NCI-H146 (cell line): Measurements from ENCODE around the gene NOC4L.

ENCODE experiments used
- DNase-seq: peaks from one replicate; lab custom pipeline; 2025; lab: John Stamatoyannopoulos, UW

The NOC4L gene

GRCh38 chr12:132170094-132170636, 25.9 kb downstream of the NOC4L start:
- DNase-seq: no peak

GRCh38 chr12:132170637-132171292, 26.5 kb downstream of the NOC4L start:
- no peak for DNase-seq

- DNase-seq: peak; percentile 15
Measured at GRCh38 chr12:132171293-132171967, 27.2 kb downstream of the NOC4L start.

GRCh38 chr12:132171968-132172521, 27.8 kb downstream of the NOC4L start:
- no peak for DNase-seq

GRCh38 chr12:132172619-132173018, 28.4 kb downstream of the NOC4L start:
- DNase-seq: no peak

GRCh38 chr12:132173135-132174014, 29.1 kb downstream of the NOC4L start:
- no peak for DNase-seq

- no peak for DNase-seq
Measured at GRCh38 chr12:132174015-132174838, 30.0 kb downstream of the NOC4L start.

- no peak for DNase-seq
Measured at GRCh38 chr12:132174839-132175490, 30.7 kb downstream of the NOC4L start.

- no peak for DNase-seq
Measured at GRCh38 chr12:132175496-132176384, 31.5 kb downstream of the NOC4L start.

GRCh38 chr12:132176385-132176919, 32.2 kb downstream of the NOC4L start:
- DNase-seq: no peak

- DNase-seq: no peak
Measured at GRCh38 chr12:132176920-132177551, 32.8 kb downstream of the NOC4L start.

GRCh38 chr12:132178316-132178715, 34.1 kb downstream of the NOC4L start:
- DNase-seq: no peak

GRCh38 chr12:132178801-132179401, 34.6 kb downstream of the NOC4L start:
- peak; percentile 15 for DNase-seq

GRCh38 chr12:132179431-132180362, 35.4 kb downstream of the NOC4L start:
- no peak for DNase-seq

- DNase-seq: no peak
Measured at GRCh38 chr12:132180648-132181546, 36.6 kb downstream of the NOC4L start.

- DNase-seq: no peak
Measured at GRCh38 chr12:132181570-132182200, 37.4 kb downstream of the NOC4L start.
